ENCODE results near the gene CHRDL2. TPM values are rescaled to one million over a fixed set of nuclear protein-coding genes. Genes with fewer than 3 reads are reported as not detected.

The CHRDL2 gene
- polyA plus RNA-seq, 1 of the 3 experiments (the other 2 are of a cell fraction): not detected

- no peaks in the 10 kb centered on the region for H3K36me3 ChIP-seq (replicated peaks in 1 of 2; ENCODE audit: control insufficient read depth in 1 of 2, insufficient read depth in 2 of 2, low read length in 1 of 2)
- no peaks in the 10 kb centered on the region for H3K27me3 ChIP-seq (ENCODE audit: insufficient read depth)
- 68% methylated on average over 4 of the region's 4 CpGs for WGBS (ENCODE audit: low lambda C conversion rate)
- CTCF ChIA-PET: interaction anchor here (15.6 kb wide), 1 partner anchor 13 kb away, joined by 243 read pairs; no protein-coding TSS in a partner anchor
- H3K4me3 ChIP-seq (ENCODE audit: low read depth in 2 of 2, low read length in 1 of 2): no peak overlapping the region
- no peaks in the 10 kb centered on the region for H4K20me1 ChIP-seq (ENCODE audit: insufficient read depth)
- TF ChIP-seq USF2 (IDR thresholded peaks at IDR 0.05; ENCODE audit: borderline replicate concordance, low read depth, low read length) (no peak), TAF1 (IDR thresholded peaks at IDR 0.05; ENCODE audit: borderline replicate concordance, low read depth, low read length) (no peak), NRF1 (IDR thresholded peaks at IDR 0.05; ENCODE audit: low read depth, low read length) (no peak), MEF2A (IDR thresholded peaks at IDR 0.05; ENCODE audit: borderline replicate concordance, low read depth) (no peak), EP300 (IDR thresholded peaks at IDR 0.05; ENCODE audit: borderline replicate concordance in 1 of 2, low read depth in 1 of 2, low read length in 1 of 2) (no peak), JUND (IDR thresholded peaks at IDR 0.05) (no peak), TEAD4 (IDR thresholded peaks at IDR 0.05; ENCODE audit: borderline replicate concordance, insufficient read depth) (no peak), MXI1 (IDR thresholded peaks at IDR 0.05; ENCODE audit: low read depth, low read length) (no peak), IRF3 (IDR thresholded peaks at IDR 0.05; ENCODE audit: low read depth, low read length) (no peak), REST (IDR thresholded peaks at IDR 0.05; ENCODE audit: low read depth, low read length) (no peak), TCF12 (IDR thresholded peaks at IDR 0.05) (no peak)
- TF ChIP-seq, protein P1, sequence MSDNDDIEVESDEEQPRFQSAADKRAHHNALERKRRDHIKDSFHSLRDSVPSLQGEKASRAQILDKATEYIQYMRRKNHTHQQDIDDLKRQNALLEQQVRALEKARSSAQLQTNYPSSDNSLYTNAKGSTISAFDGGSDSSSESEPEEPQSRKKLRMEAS (IDR thresholded peaks at IDR 0.05; ENCODE audit: low read depth): no peak
- no peak overlapping the region for H3K9ac ChIP-seq
- no peak overlapping the region for H2AFZ ChIP-seq (ENCODE audit: low read depth)
- no peaks in the 10 kb centered on the region for H3K79me2 ChIP-seq (ENCODE audit: insufficient read depth)
- no peak overlapping the region for H3K27ac ChIP-seq (ENCODE audit: low read depth in 2 of 2, low read length in 1 of 2)
- H3K4me1 ChIP-seq (ENCODE audit: control insufficient read depth in 1 of 2, insufficient read depth in 2 of 2, low read depth in 1 of 2, low read length in 1 of 2): peaks cover 9 to 19% of the 10 kb centered on the region in 2 experiments; a peak in 3 of 4 replicates
- POLR2A ChIA-PET: no interaction called here
- no peaks in the 10 kb centered on the region for H3F3A ChIP-seq (replicated peaks; ENCODE audit: insufficient read depth)
- no peaks in the 10 kb centered on the region for H3K9me3 ChIP-seq
- H3K9me2 ChIP-seq: no peaks in the 10 kb centered on the region
- no peak for DNase-seq
- no peak overlapping the region for H3K4me2 ChIP-seq
Measured at GRCh38 chr11:74713686-74714085, 17.5 kb downstream of the CHRDL2 start.
